GM12878 (cell line): Measurements from ENCODE around the gene SUB1.

Source experiments
- CBX5 ChIP-seq: sonication (generic); IDR thresholded peaks from 2 replicates; pipeline ENCODE4 v1.6.1; 2016; ENCODE audit warnings: low read depth, moderate library complexity, mild to moderate bottlenecking, inconsistent platforms
- MEF2A ChIP-seq: IDR thresholded peaks from 2 replicates; pipeline ENCODE4 v1.6.1; 2011; ENCODE audit warnings: low read depth, mild to moderate bottlenecking, low read length, moderate library complexity; ENCODE audit not compliant: insufficient read depth
- TF ChIP-seq, protein P1 (sequence below), 3 experiments: IDR thresholded peaks in 2 of 3; conservative IDR thresholded peaks in 1 of 3; 2 replicates each; pipeline ENCODE4 v1.5.1; 2011; ENCODE audit warnings: low read depth in 3 of 3, low read length in 3 of 3, mild to moderate bottlenecking in 3 of 3, control low read depth in 2 of 3, moderate library complexity in 2 of 3, inconsistent platforms in 1 of 3, mixed read lengths in 1 of 3; ENCODE audit not compliant: control insufficient read depth in 2 of 3, insufficient read depth in 1 of 3; ENCODE audit errors: extremely low read depth in 1 of 3
- TF ChIP-seq, protein P2 (sequence below): IDR thresholded peaks from 2 replicates; pipeline ENCODE4 v1.6.1; 2012; ENCODE audit warnings: improper control_type of control experiment, low read depth, low read length; ENCODE audit not compliant: insufficient replicate concordance

DNA sequence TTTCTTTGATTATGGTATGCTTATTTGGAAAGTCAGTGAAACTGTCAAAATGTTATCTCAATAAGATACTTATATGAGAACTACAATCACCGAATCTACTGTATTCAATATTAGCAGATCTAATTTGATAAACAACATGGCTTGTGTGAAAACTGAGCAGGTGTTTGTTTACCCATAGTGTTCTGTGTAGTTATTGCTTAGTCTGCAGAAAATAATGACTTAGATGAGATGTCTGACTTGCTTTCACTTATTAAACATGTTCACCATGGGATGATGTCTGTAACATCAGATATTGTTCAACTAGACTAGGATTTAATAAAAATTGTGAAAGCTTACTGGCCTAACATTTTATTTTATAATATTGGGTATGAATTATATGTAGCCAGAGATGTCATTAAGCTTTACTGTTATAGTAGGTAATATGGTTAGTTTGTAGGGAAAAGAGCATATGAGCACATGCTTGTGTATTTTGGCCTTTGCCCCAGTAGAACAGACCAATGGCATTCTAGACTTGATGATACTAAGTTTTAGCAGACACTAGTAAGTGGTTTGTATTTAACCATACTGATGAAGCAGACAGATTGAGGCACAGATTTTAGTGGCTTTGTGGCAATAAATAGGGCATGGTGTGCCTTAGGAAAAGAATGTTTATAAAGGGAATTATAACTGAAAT lies 16.4 kb downstream of the SUB1 start:
- TF ChIP-seq, protein P1, sequence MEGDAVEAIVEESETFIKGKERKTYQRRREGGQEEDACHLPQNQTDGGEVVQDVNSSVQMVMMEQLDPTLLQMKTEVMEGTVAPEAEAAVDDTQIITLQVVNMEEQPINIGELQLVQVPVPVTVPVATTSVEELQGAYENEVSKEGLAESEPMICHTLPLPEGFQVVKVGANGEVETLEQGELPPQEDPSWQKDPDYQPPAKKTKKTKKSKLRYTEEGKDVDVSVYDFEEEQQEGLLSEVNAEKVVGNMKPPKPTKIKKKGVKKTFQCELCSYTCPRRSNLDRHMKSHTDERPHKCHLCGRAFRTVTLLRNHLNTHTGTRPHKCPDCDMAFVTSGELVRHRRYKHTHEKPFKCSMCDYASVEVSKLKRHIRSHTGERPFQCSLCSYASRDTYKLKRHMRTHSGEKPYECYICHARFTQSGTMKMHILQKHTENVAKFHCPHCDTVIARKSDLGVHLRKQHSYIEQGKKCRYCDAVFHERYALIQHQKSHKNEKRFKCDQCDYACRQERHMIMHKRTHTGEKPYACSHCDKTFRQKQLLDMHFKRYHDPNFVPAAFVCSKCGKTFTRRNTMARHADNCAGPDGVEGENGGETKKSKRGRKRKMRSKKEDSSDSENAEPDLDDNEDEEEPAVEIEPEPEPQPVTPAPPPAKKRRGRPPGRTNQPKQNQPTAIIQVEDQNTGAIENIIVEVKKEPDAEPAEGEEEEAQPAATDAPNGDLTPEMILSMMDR (IDR thresholded peaks at IDR 0.05 in 2 of 3, conservative IDR thresholded peaks at IDR 0.05 in 1 of 3; ENCODE audit: control insufficient read depth in 2 of 3, extremely low read depth in 1 of 3, insufficient read depth in 1 of 3, low read depth in 3 of 3, low read length in 3 of 3), result no peak
- TF ChIP-seq MEF2A, result no peak
- TF ChIP-seq CBX5, result no peak
- TF ChIP-seq, protein P2, sequence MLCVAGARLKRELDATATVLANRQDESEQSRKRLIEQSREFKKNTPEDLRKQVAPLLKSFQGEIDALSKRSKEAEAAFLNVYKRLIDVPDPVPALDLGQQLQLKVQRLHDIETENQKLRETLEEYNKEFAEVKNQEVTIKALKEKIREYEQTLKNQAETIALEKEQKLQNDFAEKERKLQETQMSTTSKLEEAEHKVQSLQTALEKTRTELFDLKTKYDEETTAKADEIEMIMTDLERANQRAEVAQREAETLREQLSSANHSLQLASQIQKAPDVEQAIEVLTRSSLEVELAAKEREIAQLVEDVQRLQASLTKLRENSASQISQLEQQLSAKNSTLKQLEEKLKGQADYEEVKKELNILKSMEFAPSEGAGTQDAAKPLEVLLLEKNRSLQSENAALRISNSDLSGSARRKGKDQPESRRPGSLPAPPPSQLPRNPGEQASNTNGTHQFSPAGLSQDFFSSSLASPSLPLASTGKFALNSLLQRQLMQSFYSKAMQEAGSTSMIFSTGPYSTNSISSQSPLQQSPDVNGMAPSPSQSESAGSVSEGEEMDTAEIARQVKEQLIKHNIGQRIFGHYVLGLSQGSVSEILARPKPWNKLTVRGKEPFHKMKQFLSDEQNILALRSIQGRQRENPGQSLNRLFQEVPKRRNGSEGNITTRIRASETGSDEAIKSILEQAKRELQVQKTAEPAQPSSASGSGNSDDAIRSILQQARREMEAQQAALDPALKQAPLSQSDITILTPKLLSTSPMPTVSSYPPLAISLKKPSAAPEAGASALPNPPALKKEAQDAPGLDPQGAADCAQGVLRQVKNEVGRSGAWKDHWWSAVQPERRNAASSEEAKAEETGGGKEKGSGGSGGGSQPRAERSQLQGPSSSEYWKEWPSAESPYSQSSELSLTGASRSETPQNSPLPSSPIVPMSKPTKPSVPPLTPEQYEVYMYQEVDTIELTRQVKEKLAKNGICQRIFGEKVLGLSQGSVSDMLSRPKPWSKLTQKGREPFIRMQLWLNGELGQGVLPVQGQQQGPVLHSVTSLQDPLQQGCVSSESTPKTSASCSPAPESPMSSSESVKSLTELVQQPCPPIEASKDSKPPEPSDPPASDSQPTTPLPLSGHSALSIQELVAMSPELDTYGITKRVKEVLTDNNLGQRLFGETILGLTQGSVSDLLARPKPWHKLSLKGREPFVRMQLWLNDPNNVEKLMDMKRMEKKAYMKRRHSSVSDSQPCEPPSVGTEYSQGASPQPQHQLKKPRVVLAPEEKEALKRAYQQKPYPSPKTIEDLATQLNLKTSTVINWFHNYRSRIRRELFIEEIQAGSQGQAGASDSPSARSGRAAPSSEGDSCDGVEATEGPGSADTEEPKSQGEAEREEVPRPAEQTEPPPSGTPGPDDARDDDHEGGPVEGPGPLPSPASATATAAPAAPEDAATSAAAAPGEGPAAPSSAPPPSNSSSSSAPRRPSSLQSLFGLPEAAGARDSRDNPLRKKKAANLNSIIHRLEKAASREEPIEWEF, result no peak
